ENCODE results near the gene CAPSL. TPM values are rescaled to one million over a fixed set of nuclear protein-coding genes. Genes with fewer than 3 reads are reported as not detected.

Gene CAPSL
- total and polyA plus RNA-seq, 2 experiments from 2014 or later = 0.73 TPM; not detected in 1

DNA sequence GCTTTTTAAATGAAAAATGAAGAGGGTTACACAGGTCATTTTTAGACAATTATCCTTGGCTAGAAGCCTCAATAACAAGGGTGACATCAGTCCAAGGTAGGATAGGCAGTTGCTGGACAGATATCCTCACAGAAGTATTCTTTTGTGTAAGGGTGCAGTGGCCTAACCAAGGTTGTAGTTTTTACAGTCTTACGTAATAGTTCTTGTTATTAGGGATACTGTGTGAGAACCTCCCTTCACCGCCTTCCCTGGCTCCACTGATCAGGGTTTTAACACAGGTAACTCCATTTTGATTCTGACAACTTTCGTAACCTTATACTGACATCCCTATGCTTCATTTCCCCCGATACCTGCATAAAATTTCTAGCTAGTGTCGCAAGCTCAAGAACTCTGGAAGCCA is 8.7 kb upstream of the CAPSL start (continued):
- TF ChIP-seq, protein P1, sequence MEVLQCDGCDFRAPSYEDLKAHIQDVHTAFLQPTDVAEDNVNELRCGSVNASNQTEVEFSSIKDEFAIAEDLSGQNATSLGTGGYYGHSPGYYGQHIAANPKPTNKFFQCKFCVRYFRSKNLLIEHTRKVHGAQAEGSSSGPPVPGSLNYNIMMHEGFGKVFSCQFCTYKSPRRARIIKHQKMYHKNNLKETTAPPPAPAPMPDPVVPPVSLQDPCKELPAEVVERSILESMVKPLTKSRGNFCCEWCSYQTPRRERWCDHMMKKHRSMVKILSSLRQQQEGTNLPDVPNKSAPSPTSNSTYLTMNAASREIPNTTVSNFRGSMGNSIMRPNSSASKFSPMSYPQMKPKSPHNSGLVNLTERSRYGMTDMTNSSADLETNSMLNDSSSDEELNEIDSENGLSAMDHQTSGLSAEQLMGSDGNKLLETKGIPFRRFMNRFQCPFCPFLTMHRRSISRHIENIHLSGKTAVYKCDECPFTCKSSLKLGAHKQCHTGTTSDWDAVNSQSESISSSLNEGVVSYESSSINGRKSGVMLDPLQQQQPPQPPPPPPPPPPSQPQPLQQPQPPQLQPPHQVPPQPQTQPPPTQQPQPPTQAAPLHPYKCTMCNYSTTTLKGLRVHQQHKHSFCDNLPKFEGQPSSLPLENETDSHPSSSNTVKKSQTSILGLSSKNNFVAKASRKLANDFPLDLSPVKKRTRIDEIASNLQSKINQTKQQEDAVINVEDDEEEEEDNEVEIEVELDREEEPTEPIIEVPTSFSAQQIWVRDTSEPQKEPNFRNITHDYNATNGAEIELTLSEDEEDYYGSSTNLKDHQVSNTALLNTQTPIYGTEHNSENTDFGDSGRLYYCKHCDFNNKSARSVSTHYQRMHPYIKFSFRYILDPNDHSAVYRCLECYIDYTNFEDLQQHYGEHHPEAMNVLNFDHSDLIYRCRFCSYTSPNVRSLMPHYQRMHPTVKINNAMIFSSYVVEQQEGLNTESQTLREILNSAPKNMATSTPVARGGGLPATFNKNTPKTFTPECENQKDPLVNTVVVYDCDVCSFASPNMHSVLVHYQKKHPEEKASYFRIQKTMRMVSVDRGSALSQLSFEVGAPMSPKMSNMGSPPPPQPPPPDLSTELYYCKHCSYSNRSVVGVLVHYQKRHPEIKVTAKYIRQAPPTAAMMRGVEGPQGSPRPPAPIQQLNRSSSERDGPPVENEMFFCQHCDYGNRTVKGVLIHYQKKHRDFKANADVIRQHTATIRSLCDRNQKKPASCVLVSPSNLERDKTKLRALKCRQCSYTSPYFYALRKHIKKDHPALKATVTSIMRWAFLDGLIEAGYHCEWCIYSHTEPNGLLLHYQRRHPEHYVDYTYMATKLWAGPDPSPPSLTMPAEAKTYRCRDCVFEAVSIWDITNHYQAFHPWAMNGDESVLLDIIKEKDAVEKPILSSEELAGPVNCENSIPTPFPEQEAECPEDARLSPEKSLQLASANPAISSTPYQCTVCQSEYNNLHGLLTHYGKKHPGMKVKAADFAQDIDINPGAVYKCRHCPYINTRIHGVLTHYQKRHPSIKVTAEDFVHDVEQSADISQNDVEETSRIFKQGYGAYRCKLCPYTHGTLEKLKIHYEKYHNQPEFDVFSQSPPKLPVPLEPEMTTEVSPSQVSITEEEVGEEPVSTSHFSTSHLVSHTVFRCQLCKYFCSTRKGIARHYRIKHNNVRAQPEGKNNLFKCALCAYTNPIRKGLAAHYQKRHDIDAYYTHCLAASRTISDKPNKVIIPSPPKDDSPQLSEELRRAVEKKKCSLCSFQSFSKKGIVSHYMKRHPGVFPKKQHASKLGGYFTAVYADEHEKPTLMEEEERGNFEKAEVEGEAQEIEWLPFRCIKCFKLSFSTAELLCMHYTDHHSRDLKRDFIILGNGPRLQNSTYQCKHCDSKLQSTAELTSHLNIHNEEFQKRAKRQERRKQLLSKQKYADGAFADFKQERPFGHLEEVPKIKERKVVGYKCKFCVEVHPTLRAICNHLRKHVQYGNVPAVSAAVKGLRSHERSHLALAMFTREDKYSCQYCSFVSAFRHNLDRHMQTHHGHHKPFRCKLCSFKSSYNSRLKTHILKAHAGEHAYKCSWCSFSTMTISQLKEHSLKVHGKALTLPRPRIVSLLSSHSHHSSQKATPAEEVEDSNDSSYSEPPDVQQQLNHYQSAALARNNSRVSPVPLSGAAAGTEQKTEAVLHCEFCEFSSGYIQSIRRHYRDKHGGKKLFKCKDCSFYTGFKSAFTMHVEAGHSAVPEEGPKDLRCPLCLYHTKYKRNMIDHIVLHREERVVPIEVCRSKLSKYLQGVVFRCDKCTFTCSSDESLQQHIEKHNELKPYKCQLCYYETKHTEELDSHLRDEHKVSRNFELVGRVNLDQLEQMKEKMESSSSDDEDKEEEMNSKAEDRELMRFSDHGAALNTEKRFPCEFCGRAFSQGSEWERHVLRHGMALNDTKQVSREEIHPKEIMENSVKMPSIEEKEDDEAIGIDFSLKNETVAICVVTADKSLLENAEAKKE (CRISPR knock-in tag; IDR thresholded peaks at IDR 0.05) = no peak
- TF ChIP-seq EZH2 (IDR thresholded peaks at IDR 0.05; ENCODE audit: low read depth, unreplicated experiment) (no peak), POLR2AphosphoS5 (IDR thresholded peaks at IDR 0.05; ENCODE audit: low read depth) (no peak), CREB1 (CRISPR knock-in tag; IDR thresholded peaks at IDR 0.05; ENCODE audit: low read depth) (no peak)
- TF ChIP-seq, protein P2, sequence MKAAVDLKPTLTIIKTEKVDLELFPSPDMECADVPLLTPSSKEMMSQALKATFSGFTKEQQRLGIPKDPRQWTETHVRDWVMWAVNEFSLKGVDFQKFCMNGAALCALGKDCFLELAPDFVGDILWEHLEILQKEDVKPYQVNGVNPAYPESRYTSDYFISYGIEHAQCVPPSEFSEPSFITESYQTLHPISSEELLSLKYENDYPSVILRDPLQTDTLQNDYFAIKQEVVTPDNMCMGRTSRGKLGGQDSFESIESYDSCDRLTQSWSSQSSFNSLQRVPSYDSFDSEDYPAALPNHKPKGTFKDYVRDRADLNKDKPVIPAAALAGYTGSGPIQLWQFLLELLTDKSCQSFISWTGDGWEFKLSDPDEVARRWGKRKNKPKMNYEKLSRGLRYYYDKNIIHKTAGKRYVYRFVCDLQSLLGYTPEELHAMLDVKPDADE (IDR thresholded peaks at IDR 0.05) = no peak
- TF ChIP-seq, protein P3, sequence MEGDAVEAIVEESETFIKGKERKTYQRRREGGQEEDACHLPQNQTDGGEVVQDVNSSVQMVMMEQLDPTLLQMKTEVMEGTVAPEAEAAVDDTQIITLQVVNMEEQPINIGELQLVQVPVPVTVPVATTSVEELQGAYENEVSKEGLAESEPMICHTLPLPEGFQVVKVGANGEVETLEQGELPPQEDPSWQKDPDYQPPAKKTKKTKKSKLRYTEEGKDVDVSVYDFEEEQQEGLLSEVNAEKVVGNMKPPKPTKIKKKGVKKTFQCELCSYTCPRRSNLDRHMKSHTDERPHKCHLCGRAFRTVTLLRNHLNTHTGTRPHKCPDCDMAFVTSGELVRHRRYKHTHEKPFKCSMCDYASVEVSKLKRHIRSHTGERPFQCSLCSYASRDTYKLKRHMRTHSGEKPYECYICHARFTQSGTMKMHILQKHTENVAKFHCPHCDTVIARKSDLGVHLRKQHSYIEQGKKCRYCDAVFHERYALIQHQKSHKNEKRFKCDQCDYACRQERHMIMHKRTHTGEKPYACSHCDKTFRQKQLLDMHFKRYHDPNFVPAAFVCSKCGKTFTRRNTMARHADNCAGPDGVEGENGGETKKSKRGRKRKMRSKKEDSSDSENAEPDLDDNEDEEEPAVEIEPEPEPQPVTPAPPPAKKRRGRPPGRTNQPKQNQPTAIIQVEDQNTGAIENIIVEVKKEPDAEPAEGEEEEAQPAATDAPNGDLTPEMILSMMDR (conservative IDR thresholded peaks at IDR 0.05; ENCODE audit: low read depth in 2 of 2) = no peak

DNA sequence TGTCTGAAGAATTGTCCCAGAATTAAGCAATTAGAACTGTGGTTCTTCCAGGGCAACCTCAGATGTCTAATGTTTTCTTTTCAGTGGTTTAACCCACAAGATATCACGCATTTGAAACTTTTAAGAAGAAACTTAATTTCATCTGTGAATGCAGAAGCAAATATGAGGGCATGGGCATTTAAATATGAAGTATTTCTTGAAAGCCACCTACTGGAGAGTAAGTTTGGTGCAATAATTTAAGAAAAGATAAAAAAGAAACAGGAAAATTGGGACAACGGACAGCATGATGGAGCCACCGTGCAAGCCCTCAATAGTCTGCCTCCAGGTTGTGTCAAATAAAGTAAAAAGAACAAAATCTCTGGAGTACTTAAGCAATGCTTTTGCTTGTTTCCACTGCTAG is 1.2 kb upstream of the CAPSL start:
- Histone ChIP-seq H3F3A (replicated peaks; ENCODE audit: low read depth) (no peaks in the 10 kb centered on the region), H4K20me1 (replicated peaks; ENCODE audit: insufficient read depth) (no peaks in the 10 kb centered on the region), H2AFZ (no peak overlapping the region), H3K27me3 (ENCODE audit: insufficient read depth) (no peaks in the 10 kb centered on the region), H3K27ac (ENCODE audit: low read depth) (no peak overlapping the region), H3K4me3 (no peak overlapping the region), H3K4me2 (no peak overlapping the region), H3K36me3 (ENCODE audit: insufficient read depth) (no peaks in the 10 kb centered on the region; the same call in 1 of the 2 replicates), H3K9me2 (ENCODE audit: insufficient read depth) (peaks cover 13% of the 10 kb centered on the region; the same call in 1 of the 2 replicates), H3K79me2 (replicated peaks; ENCODE audit: insufficient read depth) (no peaks in the 10 kb centered on the region), H3K4me1 (ENCODE audit: insufficient read depth) (no peaks in the 10 kb centered on the region)
- DNase-seq (ENCODE audit: low spot score) (no peak), ATAC-seq (no peak)
- no peaks in the 10 kb centered on the region; the same call in 2 of the 3 replicates for H3K9me3 Mint-ChIP-seq
- H3K27me3 Mint-ChIP-seq (ENCODE audit: insufficient read depth, low read depth, poor library complexity) = no peaks in the 10 kb centered on the region
- H3K4me3 Mint-ChIP-seq = no peak overlapping the region
- no peaks in the 10 kb centered on the region for H3K36me3 Mint-ChIP-seq (ENCODE audit: low read depth)
- peaks cover 7% of the 10 kb centered on the region; the same call in 2 of the 3 replicates for H3K4me1 Mint-ChIP-seq
- no peak overlapping the region for H3K27ac Mint-ChIP-seq
- no peak for TF ChIP-seq NANOG (IDR thresholded peaks at IDR 0.05; ENCODE audit: borderline replicate concordance)
- TF ChIP-seq, protein P1 (CRISPR knock-in tag; IDR thresholded peaks at IDR 0.05) = no peak
